DND-41 (cell line): ENCODE data around the gene CST6.

Experiments used
- EZH2 ChIP-seq: IDR thresholded peaks from 3 replicates; pipeline ENCODE4 v1.6.1; 2012; ENCODE audit warnings: borderline replicate concordance, low read depth, mild to moderate bottlenecking, moderate library complexity, low read length, inconsistent platforms; ENCODE audit not compliant: severe bottlenecking
- TF ChIP-seq, protein P1 (sequence below): IDR thresholded peaks from 2 replicates; pipeline ENCODE4 v1.5.1; 2012; ENCODE audit warnings: borderline replicate concordance, low read length, moderate library complexity, mild to moderate bottlenecking; ENCODE audit not compliant: poor library complexity, severe bottlenecking; ENCODE audit errors: extremely low read depth

DNA sequence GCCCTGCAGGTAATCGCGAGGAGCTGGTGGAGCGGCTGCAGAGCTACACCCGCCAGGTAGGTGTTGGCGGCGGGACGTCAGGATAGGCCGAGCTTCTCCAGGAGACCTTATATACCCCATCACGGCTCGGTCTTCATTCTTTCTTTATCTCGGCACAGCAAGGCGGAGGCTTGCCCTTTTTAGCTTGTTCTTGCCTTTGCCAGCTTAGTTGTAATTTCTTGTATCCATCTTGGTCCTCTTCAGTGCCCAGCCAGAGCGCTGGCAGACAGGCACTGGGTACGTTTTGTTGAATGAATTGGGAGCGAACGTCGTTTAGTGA lies 40.8 kb downstream of the CST6 start:
- TF ChIP-seq EZH2: no peak
- TF ChIP-seq, protein P1, sequence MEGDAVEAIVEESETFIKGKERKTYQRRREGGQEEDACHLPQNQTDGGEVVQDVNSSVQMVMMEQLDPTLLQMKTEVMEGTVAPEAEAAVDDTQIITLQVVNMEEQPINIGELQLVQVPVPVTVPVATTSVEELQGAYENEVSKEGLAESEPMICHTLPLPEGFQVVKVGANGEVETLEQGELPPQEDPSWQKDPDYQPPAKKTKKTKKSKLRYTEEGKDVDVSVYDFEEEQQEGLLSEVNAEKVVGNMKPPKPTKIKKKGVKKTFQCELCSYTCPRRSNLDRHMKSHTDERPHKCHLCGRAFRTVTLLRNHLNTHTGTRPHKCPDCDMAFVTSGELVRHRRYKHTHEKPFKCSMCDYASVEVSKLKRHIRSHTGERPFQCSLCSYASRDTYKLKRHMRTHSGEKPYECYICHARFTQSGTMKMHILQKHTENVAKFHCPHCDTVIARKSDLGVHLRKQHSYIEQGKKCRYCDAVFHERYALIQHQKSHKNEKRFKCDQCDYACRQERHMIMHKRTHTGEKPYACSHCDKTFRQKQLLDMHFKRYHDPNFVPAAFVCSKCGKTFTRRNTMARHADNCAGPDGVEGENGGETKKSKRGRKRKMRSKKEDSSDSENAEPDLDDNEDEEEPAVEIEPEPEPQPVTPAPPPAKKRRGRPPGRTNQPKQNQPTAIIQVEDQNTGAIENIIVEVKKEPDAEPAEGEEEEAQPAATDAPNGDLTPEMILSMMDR: no peak
